ENCODE data around the gene CCR5.

DNA sequence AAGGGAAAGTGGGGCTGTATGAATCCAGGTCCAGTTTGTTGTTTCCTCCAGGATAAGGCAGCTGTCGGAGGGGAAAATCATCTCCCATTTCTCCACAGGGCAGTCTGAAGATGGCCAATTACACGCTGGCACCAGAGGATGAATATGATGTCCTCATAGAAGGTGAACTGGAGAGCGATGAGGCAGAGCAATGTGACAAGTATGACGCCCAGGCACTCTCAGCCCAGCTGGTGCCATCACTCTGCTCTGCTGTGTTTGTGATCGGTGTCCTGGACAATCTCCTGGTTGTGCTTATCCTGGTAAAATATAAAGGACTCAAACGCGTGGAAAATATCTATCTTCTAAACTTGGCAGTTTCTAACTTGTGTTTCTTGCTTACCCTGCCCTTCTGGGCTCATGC, 37.2 kb downstream of the CCR5 start:
- TF ChIP-seq, protein P1, sequence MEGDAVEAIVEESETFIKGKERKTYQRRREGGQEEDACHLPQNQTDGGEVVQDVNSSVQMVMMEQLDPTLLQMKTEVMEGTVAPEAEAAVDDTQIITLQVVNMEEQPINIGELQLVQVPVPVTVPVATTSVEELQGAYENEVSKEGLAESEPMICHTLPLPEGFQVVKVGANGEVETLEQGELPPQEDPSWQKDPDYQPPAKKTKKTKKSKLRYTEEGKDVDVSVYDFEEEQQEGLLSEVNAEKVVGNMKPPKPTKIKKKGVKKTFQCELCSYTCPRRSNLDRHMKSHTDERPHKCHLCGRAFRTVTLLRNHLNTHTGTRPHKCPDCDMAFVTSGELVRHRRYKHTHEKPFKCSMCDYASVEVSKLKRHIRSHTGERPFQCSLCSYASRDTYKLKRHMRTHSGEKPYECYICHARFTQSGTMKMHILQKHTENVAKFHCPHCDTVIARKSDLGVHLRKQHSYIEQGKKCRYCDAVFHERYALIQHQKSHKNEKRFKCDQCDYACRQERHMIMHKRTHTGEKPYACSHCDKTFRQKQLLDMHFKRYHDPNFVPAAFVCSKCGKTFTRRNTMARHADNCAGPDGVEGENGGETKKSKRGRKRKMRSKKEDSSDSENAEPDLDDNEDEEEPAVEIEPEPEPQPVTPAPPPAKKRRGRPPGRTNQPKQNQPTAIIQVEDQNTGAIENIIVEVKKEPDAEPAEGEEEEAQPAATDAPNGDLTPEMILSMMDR (conservative IDR thresholded peaks at IDR 0.05 in 1 of 2, IDR thresholded peaks at IDR 0.05 in 1 of 2; ENCODE audit: extremely low read depth in 1 of 2, insufficient read depth in 1 of 2, low read depth in 1 of 2, low read length in 2 of 2) = no peak
- no peak for TF ChIP-seq EZH2 (IDR thresholded peaks at IDR 0.05; ENCODE audit: borderline replicate concordance, low read length)

Data from mammary epithelial cell (primary cell).